Effector CD8-positive, alpha-beta T cell (primary cell): Measurements from ENCODE around the gene ZNF362.
"Not testable (repeated sequence)": the region's sequence is repeated elsewhere in the genome, so short reads cannot be mapped to it uniquely, and the experiment has no call there.

Experiments
- DNase-seq: peaks from one replicate; lab custom pipeline; 2025; lab: John Stamatoyannopoulos, UW
- total RNA-seq, 4 experiments: gene quantifications; one replicate each; lab custom pipeline; 2026; lab: John Stamatoyannopoulos, UW

The ZNF362 gene
- 10.7 to 19.2 (median 13.1) reads per million in 4 experiments for total RNA-seq

DNA sequence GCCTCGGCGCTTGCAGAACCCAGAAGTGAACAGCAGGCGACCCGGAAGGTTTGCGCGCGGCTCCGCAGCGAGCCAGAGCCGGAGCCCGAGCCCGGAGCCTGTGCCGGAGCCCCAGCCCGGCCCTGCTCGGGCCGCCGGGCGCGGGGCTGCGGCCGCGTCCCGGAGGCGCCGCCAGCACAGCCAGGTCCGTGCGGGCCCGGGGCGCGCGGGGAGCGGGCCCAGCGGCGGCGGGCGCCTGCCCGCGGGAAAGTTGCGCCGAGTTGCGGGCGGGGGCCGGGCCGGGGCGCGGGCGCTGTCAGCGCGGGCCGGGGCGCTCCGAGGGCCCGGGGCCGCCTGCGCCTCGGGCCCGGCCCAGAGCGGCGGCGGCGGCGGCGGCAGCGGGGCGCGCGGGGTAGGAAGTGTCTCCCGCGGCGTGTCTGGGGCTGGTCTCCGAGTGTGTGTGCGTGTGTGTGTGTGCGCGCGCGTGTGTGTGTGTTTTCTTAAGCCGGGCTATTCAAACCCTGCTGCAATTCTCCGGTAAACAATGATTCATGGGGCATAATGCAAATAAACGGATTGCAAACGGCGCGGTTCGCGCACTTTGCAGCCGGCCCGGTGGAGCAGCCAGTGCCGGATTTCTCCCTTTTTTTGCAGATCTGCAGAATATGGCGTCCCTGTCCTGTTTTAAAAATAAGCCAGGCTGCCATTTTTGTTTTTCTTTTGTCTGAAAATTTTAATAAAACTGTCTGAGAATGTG is at the start of gene ZNF362:
Gene ZNF362, plus strand, starts transcription at position 22 of the 736 bp plus-strand sequence. CDS start 14,083 bp downstream, outside the sequence.
- peak; percentile 37 for DNase-seq

- no peak for DNase-seq
These were observed 44.3 kb upstream of the ZNF362 start for GRCh38 chr1:33211972-33212371.

- DNase-seq, result no peak
These were observed 36.2 kb upstream of the ZNF362 start for GRCh38 chr1:33219886-33220661.

DNA sequence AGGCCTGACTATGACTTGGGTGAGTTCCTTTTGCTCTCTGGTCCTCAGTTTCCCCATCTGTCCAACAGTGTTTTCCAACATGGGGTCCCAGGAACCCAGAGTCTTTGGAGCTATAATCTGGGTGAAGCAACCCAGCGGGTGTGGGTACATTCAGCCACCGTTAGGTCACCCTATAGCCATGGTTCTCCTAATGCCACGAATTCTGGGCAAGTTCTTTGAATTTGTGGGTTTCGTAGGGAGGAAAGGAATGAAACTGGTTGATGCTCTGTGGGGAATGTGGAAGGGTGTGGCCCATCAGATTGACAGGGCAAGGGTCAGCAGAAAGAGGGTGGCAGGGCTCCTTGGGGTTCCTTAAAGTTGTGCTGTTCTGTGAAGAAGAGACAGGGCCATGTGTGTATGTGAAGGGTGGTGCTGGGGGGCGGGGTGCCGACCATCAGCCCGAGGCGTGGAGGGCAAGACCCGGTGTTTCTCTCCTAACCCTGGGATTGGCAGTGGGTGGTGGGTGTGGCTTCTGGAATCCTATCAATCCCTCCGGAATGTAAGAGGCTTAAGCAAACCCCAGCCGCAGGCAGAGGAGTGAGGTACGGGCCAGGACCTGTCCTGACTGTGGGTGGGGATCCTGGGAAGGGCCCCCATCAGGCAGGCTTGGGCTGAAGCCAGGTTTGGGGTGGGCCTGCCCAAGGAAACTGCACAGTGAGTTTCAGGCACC is 35.5 kb upstream of the ZNF362 start:
- DNase-seq, result no peak

DNA sequence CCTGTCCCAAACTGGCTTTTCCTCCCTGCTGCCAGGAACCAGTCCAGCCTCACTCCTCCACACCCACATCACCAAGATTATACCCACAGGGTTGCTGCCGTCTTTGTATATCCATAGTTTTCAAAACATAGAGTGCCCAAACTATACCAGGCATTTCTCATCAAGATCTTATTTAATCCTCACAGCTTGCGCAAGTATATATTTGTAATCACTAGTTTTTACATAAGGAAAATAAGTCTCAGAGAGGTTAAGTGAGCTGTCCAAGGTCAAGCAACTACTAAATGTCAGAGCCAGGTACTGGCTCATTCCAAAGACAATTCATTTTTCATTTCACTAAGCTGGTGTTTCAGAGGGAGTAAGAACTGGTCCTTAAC is 34.9 kb upstream of the ZNF362 start:
- no peak for DNase-seq

DNA sequence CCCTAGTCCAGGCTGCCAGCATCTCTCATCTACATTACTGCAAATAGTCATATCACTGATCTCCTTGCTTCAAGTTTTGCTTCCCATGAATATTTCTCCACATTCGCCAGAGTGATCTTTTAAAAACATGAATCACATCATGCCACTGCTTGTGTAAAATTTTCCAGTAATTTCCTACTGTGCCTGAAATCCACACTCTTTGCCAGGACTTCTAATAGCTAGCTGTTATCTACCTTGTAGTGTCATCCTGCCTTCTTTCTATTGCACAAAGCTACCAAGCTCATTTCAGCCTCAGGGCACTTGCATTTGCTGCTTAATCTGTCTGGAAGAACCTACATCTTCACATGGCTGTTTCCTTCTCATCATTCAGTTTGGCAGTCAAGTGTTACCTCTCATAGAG is 33.9 kb upstream of the ZNF362 start:
- no peak for DNase-seq

DNA sequence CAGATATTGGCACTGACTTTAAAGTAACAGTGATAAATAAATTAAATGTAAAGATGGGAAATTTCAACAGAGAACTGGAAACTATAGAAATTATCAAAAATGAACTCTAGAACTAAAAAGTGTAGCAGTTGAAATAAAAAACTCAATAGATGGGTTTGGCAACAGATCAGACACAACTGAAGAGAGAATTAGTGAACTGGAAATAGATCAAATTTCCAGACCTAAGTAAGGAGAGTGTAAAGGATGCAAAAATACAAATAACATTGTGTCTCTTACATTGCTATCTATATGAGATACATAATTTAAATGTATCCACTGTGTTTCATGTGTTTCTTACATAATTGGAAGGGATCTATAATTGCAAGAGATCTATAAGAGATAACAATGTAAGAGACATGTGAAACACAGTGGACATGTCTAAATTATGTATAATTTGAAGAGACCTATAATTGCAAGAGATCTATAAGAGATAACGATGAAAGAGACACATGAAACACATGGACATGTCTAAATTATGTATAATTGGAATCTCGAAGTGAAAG is 32.1 kb upstream of the ZNF362 start:
- DNase-seq, result no peak

GRCh38 chr1:33225586-33225985 is 30.7 kb upstream of the ZNF362 start:
- DNase-seq, result no peak

DNA sequence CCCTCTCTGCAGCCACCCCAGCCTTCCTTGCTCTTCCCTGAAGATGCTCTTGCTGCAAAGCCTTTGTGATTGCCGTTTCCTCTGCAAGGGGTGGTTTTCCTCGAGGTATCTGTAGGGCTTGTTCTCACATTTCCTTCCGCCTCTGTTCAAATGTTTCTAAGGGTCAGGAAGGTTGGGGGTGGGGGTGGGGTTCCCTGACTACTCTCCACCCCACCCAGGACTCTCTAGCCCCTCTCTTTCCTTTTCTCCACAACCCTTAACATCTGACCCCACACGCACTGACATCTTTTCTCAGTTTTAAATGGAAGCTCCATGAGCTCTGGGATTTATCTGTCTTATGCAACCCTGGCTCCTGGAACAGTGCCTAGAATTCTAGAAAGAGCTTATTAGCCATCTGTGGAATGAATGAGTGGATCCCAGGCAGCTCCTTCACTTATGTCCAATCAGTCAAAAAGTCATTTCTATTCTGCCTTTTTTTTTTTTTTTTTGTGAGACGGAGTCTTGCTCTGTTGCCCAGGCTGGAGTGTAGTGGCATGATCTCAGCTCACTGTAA is 27.3 kb upstream of the ZNF362 start:
- no peak for DNase-seq

DNA sequence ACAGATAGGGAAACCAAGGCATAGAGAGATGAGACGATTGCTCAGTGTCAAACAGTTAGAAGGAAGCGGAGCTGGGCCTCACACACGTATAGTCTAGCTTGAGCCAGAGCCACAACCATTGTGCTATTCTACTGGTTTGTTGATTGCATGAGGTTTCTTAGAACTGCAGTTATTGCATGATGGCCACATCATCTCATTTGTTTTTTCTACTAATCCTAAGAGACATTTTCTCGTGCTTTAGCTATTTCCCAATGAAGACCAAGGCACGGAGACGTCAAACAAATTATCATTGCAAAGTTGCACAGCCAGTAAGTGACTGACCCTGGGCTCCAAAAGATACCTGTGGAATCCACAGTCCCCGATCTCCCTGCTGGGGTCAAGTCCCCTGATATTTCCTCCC is 25.1 kb upstream of the ZNF362 start:
- DNase-seq, result no peak

DNA sequence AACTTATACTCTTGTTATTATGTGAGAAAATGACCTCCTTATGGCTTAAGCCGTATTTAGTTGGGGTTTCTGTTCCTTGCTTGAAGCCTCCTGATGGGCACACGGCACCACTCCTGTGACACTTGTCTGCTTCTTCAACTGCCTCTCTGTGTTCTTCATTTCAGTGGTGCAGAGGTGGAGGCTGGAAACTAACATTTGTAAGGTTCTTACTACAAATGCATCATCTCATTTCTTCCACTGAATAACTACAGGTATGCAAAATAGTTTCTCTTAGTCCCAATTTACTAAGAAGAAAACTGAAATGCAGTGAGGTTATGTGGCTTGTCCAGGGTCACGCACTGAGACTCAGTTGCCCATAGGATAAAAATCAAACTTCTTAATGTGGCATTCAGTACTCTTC is 23.6 kb upstream of the ZNF362 start:
- no peak for DNase-seq

GRCh38 chr1:33234131-33234530 is 22.2 kb upstream of the ZNF362 start:
- DNase-seq, result no peak

GRCh38 chr1:33234588-33234990 is 21.7 kb upstream of the ZNF362 start:
- DNase-seq, result no peak

DNA sequence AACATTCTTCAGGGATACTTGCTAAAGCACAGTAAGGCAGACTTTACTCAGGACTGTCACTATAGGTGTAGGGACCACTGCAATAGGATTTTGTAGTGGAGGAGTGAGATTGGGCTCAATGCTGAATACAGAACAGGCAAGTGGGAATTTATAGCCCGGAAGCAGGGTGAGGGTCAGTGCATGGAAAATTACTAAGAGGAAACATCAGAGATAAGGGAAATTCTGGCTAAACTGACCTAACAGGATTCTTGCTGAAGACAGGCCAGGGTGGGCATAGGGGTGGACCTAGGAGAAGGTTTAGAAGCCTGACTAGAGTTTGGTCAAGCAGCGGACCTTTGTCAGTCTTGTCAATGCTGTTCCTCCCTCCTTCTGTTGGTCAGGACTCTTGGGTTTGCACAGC is 20.8 kb upstream of the ZNF362 start:
- no peak for DNase-seq

DNA sequence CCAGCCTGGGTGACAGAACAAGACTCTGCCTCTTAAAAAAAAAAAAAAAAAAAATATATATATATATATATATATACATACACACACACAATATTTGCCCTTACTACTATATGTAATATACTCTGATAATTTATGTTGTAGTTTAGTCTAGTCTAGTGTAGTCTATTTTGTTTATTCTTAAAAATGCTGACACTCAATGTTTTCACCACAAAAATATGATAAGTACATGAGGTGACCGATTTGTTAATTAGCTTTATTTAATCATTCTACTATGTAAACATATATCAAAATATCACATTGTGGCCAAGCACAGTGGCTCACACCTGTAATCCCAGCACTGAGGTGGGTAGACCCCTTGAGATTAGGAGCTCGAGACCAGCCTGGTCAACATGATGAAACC is 19.8 kb upstream of the ZNF362 start:
- no peak for DNase-seq

DNA sequence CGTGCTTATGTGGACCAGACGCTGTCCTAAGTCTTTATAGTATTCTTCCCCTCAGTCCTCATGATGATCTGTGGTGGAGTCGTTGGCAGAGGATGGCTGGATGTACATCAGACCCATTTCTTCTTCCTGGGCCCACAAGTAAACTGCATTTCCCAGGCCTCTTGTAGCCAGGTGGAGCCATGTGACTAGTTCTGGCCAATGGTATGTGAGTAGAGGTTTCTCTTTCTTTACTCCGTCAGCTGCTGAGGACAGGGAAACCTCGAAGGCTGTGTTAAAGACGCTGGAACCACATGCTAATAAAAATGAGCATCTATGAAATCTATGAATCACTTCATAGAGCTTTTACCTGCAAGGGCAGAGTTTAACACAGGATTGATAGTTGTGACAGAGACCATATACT is 18.7 kb upstream of the ZNF362 start:
- DNase-seq, result no peak

- not testable (repeated sequence) for DNase-seq
These were observed 18.0 kb upstream of the ZNF362 start for GRCh38 chr1:33238194-33238724.

GRCh38 chr1:33239410-33239809 is 16.9 kb upstream of the ZNF362 start:
- not testable (repeated sequence) for DNase-seq

DNA sequence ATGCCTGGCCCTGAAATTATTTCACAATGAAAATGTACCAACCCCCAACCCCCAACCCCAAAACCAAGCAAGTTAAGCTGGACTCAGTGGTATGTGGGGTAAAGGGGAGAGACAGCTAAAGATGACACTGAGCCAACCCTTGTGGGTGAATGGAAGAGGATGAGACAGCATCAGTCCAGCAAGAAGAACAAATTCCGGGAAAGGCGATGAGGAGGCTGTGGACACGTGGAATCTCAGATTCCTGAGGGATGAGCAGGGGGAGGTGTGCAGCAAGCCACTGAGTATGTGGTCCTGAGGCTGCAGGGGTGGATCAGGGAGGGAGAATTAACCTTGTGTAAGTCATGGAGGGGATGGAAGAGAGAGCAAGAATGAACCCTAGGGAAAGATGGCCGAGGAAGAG is 14.4 kb upstream of the ZNF362 start:
- DNase-seq, result no peak

DNA sequence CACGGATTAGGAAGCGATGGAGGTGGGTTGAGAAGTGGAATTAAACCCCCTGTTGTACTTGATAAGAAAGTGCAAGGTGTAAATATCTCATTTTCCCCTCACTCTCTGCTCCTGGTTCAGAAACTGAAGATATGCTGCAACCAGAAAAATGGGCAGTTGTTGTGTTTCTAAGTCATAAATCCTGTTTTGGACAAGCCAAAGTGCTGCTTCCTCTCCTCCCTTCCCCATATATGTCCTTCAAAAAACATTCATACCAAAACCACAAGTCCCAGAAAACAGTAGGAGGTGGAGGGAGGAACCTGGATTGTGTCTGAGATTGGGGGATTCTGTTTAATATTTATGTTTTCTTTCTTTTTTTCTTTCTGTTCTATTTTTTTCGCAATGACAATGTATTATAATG is 13.6 kb upstream of the ZNF362 start:
- DNase-seq, result no peak

DNA sequence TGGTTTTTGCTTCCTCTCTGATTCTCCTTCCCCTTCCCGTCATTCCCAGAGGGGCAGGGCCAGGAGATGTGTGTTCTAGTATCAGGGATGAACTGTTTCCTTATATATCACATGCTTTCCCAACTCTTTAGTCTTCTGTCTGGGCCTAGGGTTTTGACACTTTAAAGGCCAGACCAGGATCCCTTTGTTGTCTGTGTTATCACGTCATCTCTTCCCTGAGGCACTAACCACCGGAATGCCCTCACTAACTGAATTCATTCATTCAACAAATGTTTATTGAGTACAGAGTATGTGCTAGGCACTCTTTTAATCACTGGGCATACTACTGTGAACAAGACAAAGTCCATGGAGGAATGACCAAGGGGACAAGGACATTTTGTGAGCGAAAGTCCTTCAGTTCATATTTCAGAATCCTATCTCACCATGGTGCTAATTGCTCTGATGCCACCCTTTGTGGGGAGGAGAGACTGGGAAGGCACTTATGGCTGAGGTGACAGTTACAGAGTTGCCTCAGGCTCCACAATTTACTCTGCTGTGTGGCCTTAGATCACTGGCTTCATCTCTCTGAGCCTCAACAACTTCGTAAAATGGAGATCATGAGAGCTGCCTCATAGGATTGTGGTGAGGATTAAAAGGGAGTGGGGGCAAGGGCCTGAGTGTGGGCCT is 12.0 kb upstream of the ZNF362 start:
- no peak for DNase-seq
